Ishikawa (cell line): ENCODE measurements around the gene PLCG1.

Experiments used
- CEBPB ChIP-seq: IDR thresholded peaks from 2 replicates; pipeline ENCODE4 v1.6.1; 2012
- CREB1 ChIP-seq: IDR thresholded peaks from 2 replicates; pipeline ENCODE4 v1.6.1; 2012; ENCODE audit warnings: low read depth
- EGR1 ChIP-seq: IDR thresholded peaks from 2 replicates; pipeline ENCODE4 v1.6.1; 2012
- EP300 ChIP-seq: IDR thresholded peaks from 2 replicates; pipeline ENCODE4 v1.6.1; 2012; ENCODE audit warnings: borderline replicate concordance
- MAX ChIP-seq: IDR thresholded peaks from 2 replicates; pipeline ENCODE4 v1.6.1; 2012
- RAD21 ChIP-seq: IDR thresholded peaks from 2 replicates; pipeline ENCODE4 v1.6.1; 2012; ENCODE audit warnings: low read depth
- TAF1 ChIP-seq: IDR thresholded peaks from 2 replicates; pipeline ENCODE4 v1.6.1; 2012; ENCODE audit warnings: low read depth, mild to moderate bottlenecking
- ZBTB7A ChIP-seq: IDR thresholded peaks from 2 replicates; pipeline ENCODE4 v1.6.1; 2012; ENCODE audit warnings: low read depth

DNA sequence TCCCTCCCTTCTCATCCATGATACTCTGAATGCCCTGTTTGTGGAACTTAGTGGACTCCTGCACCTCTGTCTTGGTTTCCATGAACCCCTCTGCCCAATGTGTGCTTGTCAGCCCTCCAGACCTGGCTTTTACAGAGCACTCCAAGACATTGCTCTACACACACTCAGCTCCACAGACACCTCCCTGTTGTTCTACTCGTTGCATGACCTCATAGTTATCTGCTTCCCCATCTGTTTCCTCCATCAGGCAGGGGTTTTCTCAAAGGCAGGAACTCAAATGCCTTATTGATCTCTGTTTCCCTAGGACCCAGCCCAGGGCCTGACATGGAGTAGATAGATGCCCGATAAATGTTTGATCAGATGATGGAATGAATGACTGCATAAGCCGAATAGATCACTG lies 13.3 kb downstream of the PLCG1 start:
- TF ChIP-seq EGR1 (no peak), RAD21 (no peak), MAX (no peak), EP300 (no peak), CREB1 (no peak), CEBPB (no peak), ZBTB7A (no peak), TAF1 (no peak)
